HCT116 (cell line): ENCODE measurements around the gene SHH. TPM values are rescaled to one million over a fixed set of nuclear protein-coding genes. Genes with fewer than 3 reads are reported as not detected.

ENCODE experiments used
- ATAC-seq: fragments of 200-7000 bp; cut with Tn5 transposase; 2 replicates; pipeline ENCODE4 v1.9.1; 2020; ENCODE audit warnings: mild to moderate bottlenecking, moderate library complexity
- BruUV-seq: library from RNA; stranded (reverse); fragments of 400-500 nt; replicated peaks from 2 replicates; lab custom pipeline; 2021; lab: Mats Ljungman, UMichigan
- CTCF ChIA-PET: fragments of 300-600 bp; sonication (Branson Sonifier 250); formaldehyde crosslinking; loops from one replicate; lab custom pipeline; 2021; ENCODE audit warnings: antibody characterized with exemption; lab: Charles Lee
- POLR2A ChIA-PET: fragments of 300-600, 350-600 bp; sonication (Branson Sonifier 250); formaldehyde crosslinking; loops from one replicate; lab custom pipeline; 2021; ENCODE audit warnings: antibody characterized with exemption; lab: Charles Lee
- RAD21 ChIA-PET, 2 experiments: fragments of 300-600 bp; sonication (Branson Sonifier 250); formaldehyde crosslinking; loops; one replicate each; lab custom pipeline; 2023; ENCODE audit warnings: low total read pairs in 2 of 2; ENCODE audit not compliant: uncharacterized antibody in 2 of 2, unreplicated experiment in 2 of 2, low non-redundant PET in 1 of 2; lab: Charles Lee
- DNase-seq: peaks from one replicate; pipeline ENCODE4 v3.0.0-alpha.2; 2010; ENCODE audit warnings: low read depth, low spot score
- H2AFZ ChIP-seq: fragments of 200-600 bp; shearing (Covaris generic), sonication (generic); 2 replicates; pipeline ENCODE4 v1.6.1; 2017; ENCODE audit warnings: low read depth, mixed run types, mixed read lengths, antibody characterized with exemption, low read length; ENCODE audit not compliant: poor library complexity, severe bottlenecking
- H3K27ac ChIP-seq: 2 replicates; pipeline ENCODE4 v1.5.1; 2012; ENCODE audit warnings: low read depth, low read length
- H3K27me3 ChIP-seq: fragments of 200-600 bp; sonication (generic); 2 replicates; pipeline ENCODE4 v1.6.1; 2016; ENCODE audit warnings: mixed run types, low read length, mixed read lengths; ENCODE audit not compliant: insufficient read depth
- H3K36me3 ChIP-seq, 2 experiments: fragments of 200-500 bp in 1 of 2; fragments of 200-600 bp in 1 of 2; sonication (Bioruptor generic) in 1 of 2; sonication (generic) in 1 of 2; 2 replicates each; pipeline versions ENCODE4 v1.5.1 to v1.6.1; 2014 to 2016; ENCODE audit warnings: low read length in 2 of 2, inconsistent platforms in 1 of 2, mixed read lengths in 1 of 2, mixed run types in 1 of 2; ENCODE audit not compliant: insufficient read depth in 2 of 2, control insufficient read depth in 1 of 2
- H3K4me1 ChIP-seq, 2 experiments: fragments of 200-600 bp in 1 of 2; sonication (generic) in 1 of 2; 2 replicates each; pipeline versions ENCODE4 v1.5.1 to v1.6.1; 2012 to 2017; ENCODE audit warnings: low read length in 2 of 2, inconsistent platforms in 1 of 2, mild to moderate bottlenecking in 1 of 2, mixed read lengths in 1 of 2, mixed run types in 1 of 2, moderate library complexity in 1 of 2; ENCODE audit not compliant: insufficient read depth in 2 of 2, control insufficient read depth in 1 of 2
- H3K4me2 ChIP-seq: fragments of 200-600 bp; sonication (generic); 2 replicates; pipeline ENCODE4 v1.6.1; 2017; ENCODE audit warnings: mixed run types, low read length, mixed read lengths
- H3K4me3 ChIP-seq, 2 experiments: fragments of 200-600 bp in 1 of 2; sonication (generic) in 1 of 2; replicated peaks in 1 of 2; 2 replicates each; pipeline ENCODE4 v1.5.1; 2011 to 2016; ENCODE audit warnings: low read length in 2 of 2, control low read depth in 1 of 2, low read depth in 1 of 2, mild to moderate bottlenecking in 1 of 2, mixed read lengths in 1 of 2, mixed run types in 1 of 2
- H3K79me2 ChIP-seq: fragments of 200-600 bp; sonication (generic); 2 replicates; pipeline ENCODE4 v1.6.1; 2017; ENCODE audit warnings: mild to moderate bottlenecking, mixed run types, low read length, moderate library complexity, mixed read lengths; ENCODE audit not compliant: insufficient read depth
- H3K9ac ChIP-seq: fragments of 200-600 bp; sonication (generic); 2 replicates; pipeline ENCODE4 v1.6.1; 2016; ENCODE audit warnings: low read length, mixed read lengths
- H3K9me2 ChIP-seq: fragments of 200-600 bp; sonication (generic), shearing (Covaris generic); 2 replicates; pipeline ENCODE4 v1.6.1; 2017; ENCODE audit warnings: mixed run types, mild to moderate bottlenecking, moderate library complexity; ENCODE audit not compliant: insufficient read depth
- H3K9me3 ChIP-seq, 2 experiments: fragments of 200-500 bp in 1 of 2; fragments of 200-600 bp in 1 of 2; sonication (Bioruptor generic) in 1 of 2; sonication (generic) in 1 of 2; 2 replicates each; pipeline ENCODE4 v1.6.1; 2014 to 2017; ENCODE audit warnings: low read length in 2 of 2, mixed read lengths in 2 of 2, inconsistent platforms in 1 of 2, low read depth in 1 of 2, mild to moderate bottlenecking in 1 of 2, mixed run types in 1 of 2, moderate library complexity in 1 of 2; ENCODE audit not compliant: control insufficient read depth in 1 of 2, insufficient read depth in 1 of 2
- H4K20me1 ChIP-seq: fragments of 200-600 bp; sonication (generic), shearing (Covaris generic); 2 replicates; pipeline ENCODE4 v1.6.1; 2017; ENCODE audit warnings: mixed run types, mild to moderate bottlenecking, moderate library complexity; ENCODE audit not compliant: insufficient read depth
- CBX3 ChIP-seq: IDR thresholded peaks from 2 replicates; pipeline ENCODE4 v1.6.1; 2012; ENCODE audit warnings: low read depth
- CEBPB ChIP-seq: IDR thresholded peaks from 2 replicates; pipeline ENCODE4 v1.6.1; 2012; ENCODE audit warnings: low read depth
- EGR1 ChIP-seq: IDR thresholded peaks from 2 replicates; pipeline ENCODE4 v1.6.1; 2012; ENCODE audit warnings: low read depth
- EZH2 ChIP-seq: fragments of 200-600 bp; sonication (generic); IDR thresholded peaks from 2 replicates; pipeline ENCODE4 v1.6.1; 2017; ENCODE audit warnings: antibody characterized with exemption, mixed run types
- JUND ChIP-seq: IDR thresholded peaks from 2 replicates; pipeline ENCODE4 v1.6.1; 2012
- POLR2AphosphoS5 ChIP-seq: IDR thresholded peaks from 2 replicates; pipeline ENCODE4 v1.6.1; 2011; ENCODE audit warnings: mild to moderate bottlenecking, low read depth, low read length, moderate library complexity
- RAD21 ChIP-seq: IDR thresholded peaks from 2 replicates; pipeline ENCODE4 v1.6.1; 2012; ENCODE audit warnings: low read depth, mild to moderate bottlenecking
- SIN3A ChIP-seq: IDR thresholded peaks from 2 replicates; pipeline ENCODE4 v1.6.1; 2012; ENCODE audit warnings: low read depth
- SP1 ChIP-seq: IDR thresholded peaks from 2 replicates; pipeline ENCODE4 v1.6.1; 2012; ENCODE audit warnings: low read depth
- SRF ChIP-seq: IDR thresholded peaks from 2 replicates; pipeline ENCODE4 v1.6.1; 2012; ENCODE audit warnings: low read depth
- ZFX ChIP-seq: fragments of 450-650 bp; IDR thresholded peaks from 2 replicates; pipeline ENCODE4 v1.6.1; 2017
- intact Hi-C: fragments of 100-400 bp; cut with micrococcal nuclease; formaldehyde crosslinking; loops from 2 replicates; pipeline ENCODE4 v1.10.0; 2022
- total RNA-seq: library from RNA; stranded (reverse); gene quantifications from one replicate; pipeline ENCODE4 v1.2.1, GENCODE V29; 2021; ENCODE audit not compliant: unreplicated experiment
- TF ChIP-seq, protein P1 (sequence below): IDR thresholded peaks from 2 replicates; pipeline ENCODE4 v1.6.1; 2012; ENCODE audit warnings: low read depth
- TF ChIP-seq, protein P2 (sequence below), 3 experiments: fragments of 200-600 bp in 1 of 3; sonication (generic) in 1 of 3; IDR thresholded peaks in 2 of 3; conservative IDR thresholded peaks in 1 of 3; 2 replicates each; pipeline ENCODE4 v1.5.1; 2012 to 2017; ENCODE audit warnings: low read depth in 2 of 3, low read length in 2 of 3, antibody characterized with exemption in 1 of 3, borderline replicate concordance in 1 of 3, control low read depth in 1 of 3, mild to moderate bottlenecking in 1 of 3, mixed read lengths in 1 of 3, mixed run types in 1 of 3, moderate library complexity in 1 of 3; ENCODE audit not compliant: insufficient read depth in 1 of 3
- TF ChIP-seq, protein P3 (sequence below): IDR thresholded peaks from 2 replicates; pipeline ENCODE4 v1.6.1; 2011; ENCODE audit warnings: mild to moderate bottlenecking, low read length, moderate library complexity; ENCODE audit not compliant: insufficient replicate concordance; ENCODE audit errors: extremely low read depth
- TF ChIP-seq, protein P4 (sequence below): IDR thresholded peaks from 2 replicates; pipeline ENCODE4 v1.6.1; 2012
- TF ChIP-seq, protein P5 (sequence below): IDR thresholded peaks from 2 replicates; pipeline ENCODE4 v1.6.1; 2012

The SHH gene
- total RNA-seq, 1 experiment from 2014 or later: 0.32 TPM

DNA sequence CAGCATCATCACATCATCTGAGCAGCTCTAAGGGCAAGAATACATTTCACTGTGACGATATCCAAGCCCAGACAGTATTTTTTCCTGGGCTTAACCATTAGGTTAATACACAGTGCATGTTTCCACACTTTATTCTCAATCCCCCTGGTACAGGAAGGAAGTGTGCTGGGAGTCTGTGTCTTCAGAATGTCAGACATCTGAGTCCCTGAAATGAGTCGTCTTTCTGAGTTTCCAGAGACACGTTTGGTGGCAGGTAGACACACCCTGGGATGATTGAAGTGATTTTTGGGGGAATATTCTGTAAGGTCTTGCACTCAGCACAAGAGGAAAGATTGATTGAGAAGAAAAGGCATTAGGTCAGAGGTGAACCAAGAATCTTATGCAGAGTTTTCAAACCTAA is 13.1 kb upstream of the SHH start:
- DNase-seq: no peak
- POLR2A ChIA-PET: no interaction called here
- TF ChIP-seq JUND (0 out of 2 replicates have a peak, but pooled peaks have one; percentile 61), RAD21 (0 out of 2 replicates have a peak, but pooled peaks have one; percentile 15), SRF (no peak), EGR1 (no peak), POLR2AphosphoS5 (no peak), ZFX (no peak), EZH2 (no peak), SP1 (peak; percentile 44), CBX3 (no peak; the same call in 1 of the 2 replicates), CEBPB (no peak), SIN3A (no peak)
- TF ChIP-seq, protein P1, sequence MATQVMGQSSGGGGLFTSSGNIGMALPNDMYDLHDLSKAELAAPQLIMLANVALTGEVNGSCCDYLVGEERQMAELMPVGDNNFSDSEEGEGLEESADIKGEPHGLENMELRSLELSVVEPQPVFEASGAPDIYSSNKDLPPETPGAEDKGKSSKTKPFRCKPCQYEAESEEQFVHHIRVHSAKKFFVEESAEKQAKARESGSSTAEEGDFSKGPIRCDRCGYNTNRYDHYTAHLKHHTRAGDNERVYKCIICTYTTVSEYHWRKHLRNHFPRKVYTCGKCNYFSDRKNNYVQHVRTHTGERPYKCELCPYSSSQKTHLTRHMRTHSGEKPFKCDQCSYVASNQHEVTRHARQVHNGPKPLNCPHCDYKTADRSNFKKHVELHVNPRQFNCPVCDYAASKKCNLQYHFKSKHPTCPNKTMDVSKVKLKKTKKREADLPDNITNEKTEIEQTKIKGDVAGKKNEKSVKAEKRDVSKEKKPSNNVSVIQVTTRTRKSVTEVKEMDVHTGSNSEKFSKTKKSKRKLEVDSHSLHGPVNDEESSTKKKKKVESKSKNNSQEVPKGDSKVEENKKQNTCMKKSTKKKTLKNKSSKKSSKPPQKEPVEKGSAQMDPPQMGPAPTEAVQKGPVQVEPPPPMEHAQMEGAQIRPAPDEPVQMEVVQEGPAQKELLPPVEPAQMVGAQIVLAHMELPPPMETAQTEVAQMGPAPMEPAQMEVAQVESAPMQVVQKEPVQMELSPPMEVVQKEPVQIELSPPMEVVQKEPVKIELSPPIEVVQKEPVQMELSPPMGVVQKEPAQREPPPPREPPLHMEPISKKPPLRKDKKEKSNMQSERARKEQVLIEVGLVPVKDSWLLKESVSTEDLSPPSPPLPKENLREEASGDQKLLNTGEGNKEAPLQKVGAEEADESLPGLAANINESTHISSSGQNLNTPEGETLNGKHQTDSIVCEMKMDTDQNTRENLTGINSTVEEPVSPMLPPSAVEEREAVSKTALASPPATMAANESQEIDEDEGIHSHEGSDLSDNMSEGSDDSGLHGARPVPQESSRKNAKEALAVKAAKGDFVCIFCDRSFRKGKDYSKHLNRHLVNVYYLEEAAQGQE: no peak
- TF ChIP-seq, protein P2, sequence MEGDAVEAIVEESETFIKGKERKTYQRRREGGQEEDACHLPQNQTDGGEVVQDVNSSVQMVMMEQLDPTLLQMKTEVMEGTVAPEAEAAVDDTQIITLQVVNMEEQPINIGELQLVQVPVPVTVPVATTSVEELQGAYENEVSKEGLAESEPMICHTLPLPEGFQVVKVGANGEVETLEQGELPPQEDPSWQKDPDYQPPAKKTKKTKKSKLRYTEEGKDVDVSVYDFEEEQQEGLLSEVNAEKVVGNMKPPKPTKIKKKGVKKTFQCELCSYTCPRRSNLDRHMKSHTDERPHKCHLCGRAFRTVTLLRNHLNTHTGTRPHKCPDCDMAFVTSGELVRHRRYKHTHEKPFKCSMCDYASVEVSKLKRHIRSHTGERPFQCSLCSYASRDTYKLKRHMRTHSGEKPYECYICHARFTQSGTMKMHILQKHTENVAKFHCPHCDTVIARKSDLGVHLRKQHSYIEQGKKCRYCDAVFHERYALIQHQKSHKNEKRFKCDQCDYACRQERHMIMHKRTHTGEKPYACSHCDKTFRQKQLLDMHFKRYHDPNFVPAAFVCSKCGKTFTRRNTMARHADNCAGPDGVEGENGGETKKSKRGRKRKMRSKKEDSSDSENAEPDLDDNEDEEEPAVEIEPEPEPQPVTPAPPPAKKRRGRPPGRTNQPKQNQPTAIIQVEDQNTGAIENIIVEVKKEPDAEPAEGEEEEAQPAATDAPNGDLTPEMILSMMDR (IDR thresholded peaks at IDR 0.05 in 2 of 3, conservative IDR thresholded peaks at IDR 0.05 in 1 of 3; ENCODE audit: borderline replicate concordance in 1 of 3, insufficient read depth in 1 of 3, low read depth in 2 of 3, low read length in 2 of 3): no peak
- TF ChIP-seq, protein P3, sequence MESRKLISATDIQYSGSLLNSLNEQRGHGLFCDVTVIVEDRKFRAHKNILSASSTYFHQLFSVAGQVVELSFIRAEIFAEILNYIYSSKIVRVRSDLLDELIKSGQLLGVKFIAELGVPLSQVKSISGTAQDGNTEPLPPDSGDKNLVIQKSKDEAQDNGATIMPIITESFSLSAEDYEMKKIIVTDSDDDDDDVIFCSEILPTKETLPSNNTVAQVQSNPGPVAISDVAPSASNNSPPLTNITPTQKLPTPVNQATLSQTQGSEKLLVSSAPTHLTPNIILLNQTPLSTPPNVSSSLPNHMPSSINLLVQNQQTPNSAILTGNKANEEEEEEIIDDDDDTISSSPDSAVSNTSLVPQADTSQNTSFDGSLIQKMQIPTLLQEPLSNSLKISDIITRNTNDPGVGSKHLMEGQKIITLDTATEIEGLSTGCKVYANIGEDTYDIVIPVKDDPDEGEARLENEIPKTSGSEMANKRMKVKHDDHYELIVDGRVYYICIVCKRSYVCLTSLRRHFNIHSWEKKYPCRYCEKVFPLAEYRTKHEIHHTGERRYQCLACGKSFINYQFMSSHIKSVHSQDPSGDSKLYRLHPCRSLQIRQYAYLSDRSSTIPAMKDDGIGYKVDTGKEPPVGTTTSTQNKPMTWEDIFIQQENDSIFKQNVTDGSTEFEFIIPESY: no peak
- TF ChIP-seq, protein P4, sequence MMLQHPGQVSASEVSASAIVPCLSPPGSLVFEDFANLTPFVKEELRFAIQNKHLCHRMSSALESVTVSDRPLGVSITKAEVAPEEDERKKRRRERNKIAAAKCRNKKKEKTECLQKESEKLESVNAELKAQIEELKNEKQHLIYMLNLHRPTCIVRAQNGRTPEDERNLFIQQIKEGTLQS: no peak
- TF ChIP-seq, protein P5, sequence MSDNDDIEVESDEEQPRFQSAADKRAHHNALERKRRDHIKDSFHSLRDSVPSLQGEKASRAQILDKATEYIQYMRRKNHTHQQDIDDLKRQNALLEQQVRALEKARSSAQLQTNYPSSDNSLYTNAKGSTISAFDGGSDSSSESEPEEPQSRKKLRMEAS: no peak
- Histone ChIP-seq H3K79me2 (no peaks in the 10 kb centered on the region), H4K20me1 (no peaks in the 10 kb centered on the region), H3K4me2 (peak overlapping the region; percentile 57), H3K36me3 (no peaks in the 10 kb centered on the region), H3K9me3 (no peaks in the 10 kb centered on the region), H2AFZ (no peak overlapping the region), H3K27ac (no peak overlapping the region), H3K4me1 (peaks cover 3 to 20% of the 10 kb centered on the region in 2 experiments; a peak in 2 of 4 replicates), H3K9me2 (no peaks in the 10 kb centered on the region), H3K9ac (no peak overlapping the region), H3K27me3 (no peaks in the 10 kb centered on the region), H3K4me3 (no peak overlapping the region)
- intact Hi-C loops: no loop called here
- BruUV-seq: no TSS peak
- ATAC-seq: peak; percentile 49
- RAD21 ChIA-PET: no interaction called here
- CTCF ChIA-PET: no interaction called here
